Measurements from ENCODE around the gene ACTR3C.

Gene ACTR3C

DNA sequence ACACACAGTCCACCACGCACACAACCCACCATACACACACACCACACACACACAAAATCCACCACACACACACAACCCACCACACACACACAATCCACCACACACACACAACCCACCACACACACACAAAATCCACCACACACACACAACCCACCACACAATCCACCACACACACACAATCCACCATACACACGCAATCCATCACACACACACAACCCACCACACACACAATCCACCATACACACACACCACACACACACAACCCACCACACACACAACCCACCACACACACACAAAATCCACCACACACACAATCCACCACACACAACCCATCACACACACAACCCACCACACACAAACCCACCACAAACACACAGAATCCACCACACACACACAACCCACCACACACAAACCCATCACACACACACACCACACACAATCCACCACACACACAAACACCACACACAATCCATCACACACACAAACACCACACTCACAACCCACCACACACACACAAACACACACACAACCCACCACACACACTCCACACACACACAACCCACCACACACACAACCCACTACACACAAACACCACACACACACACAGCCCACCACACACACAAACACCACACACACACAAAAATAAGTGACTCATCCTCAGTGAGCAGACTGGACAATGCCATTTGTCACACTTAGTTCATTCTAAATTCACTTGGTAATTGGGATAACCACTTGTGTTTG lies 36.4 kb upstream of the ACTR3C start:
- DNase-seq (ENCODE audit: low spot score) = no peak

GRCh38 chr7:150358988-150359621 lies 35.8 kb upstream of the ACTR3C start:
- DNase-seq (ENCODE audit: low spot score) = peak; percentile 13

DNA sequence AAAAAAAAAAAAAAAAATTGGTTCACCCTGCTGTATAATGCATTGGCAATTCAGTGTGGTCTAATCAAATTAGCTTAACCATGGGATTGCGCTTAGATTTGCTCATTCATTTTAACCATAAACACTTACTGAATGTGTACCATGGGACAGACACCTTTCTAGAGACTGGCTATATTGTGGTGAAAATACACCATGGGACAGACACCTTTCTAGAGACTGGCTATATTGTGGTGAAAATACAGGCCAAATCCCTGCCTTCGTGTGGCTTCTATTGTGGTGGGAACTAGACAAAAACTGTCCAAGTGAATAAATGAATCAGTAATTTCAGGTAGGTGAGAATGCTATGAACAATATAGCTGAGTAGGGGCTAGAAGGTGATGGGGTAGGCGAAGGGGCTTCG lies 35.1 kb upstream of the ACTR3C start:
- DNase-seq (ENCODE audit: low spot score) = no peak

GRCh38 chr7:150357771-150358427 lies 34.6 kb upstream of the ACTR3C start:
- no peak for DNase-seq (ENCODE audit: low spot score)

- peak; percentile 83 for DNase-seq (ENCODE audit: low spot score)
Measured at GRCh38 chr7:150357270-150357669, 33.9 kb upstream of the ACTR3C start.

- peak; percentile 56 for DNase-seq (ENCODE audit: low spot score)
Measured at GRCh38 chr7:150356265-150356897, 33.0 kb upstream of the ACTR3C start.

DNA sequence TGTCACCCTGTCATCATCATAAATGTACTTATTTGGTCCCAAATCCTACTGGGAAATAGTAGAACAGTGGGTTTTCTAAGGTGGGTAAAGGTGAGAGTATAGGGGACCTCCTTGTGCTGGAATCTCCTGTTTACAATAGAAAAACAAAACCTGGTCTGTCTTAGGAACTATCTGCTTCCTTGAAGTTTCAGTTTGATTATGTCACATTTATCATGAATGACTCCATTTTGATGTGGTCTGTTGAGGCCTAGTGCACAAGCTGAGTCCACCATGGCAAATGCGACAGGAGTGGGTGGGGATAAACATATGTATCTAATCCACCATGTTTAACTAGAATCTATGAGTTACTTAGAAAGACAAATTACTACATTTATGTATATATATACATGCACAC lies 32.3 kb upstream of the ACTR3C start:
- DNase-seq (ENCODE audit: low spot score) = no peak

DNA sequence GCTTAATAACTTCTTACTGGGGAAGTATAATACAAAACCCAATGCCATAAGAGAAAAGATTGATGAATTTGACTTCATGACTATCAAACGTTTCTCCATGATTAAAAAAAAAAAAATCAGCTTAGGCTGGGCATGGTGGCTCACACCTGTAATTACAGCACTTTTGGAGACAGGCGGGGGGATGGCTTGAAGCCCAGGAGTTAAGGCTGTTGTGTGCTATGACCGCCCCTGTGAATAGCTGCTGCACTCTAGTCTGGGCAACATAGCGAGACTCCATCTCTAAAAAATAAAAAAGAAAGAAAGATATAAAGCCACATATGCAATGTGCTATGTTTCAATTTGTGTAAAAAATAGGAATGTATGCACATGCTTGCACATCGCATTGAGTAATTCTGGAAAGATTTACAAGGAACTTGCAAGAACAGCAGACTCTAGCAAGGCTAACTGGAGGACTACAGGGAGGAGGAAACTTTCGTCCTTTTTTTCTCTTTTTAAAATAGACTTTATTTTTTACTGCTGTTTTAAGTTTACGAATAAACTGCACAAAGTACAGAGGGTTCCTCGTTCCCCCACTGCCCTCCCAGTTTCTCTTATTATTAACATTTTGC lies 28.3 kb upstream of the ACTR3C start:
- no peak for DNase-seq (ENCODE audit: low spot score)

DNA sequence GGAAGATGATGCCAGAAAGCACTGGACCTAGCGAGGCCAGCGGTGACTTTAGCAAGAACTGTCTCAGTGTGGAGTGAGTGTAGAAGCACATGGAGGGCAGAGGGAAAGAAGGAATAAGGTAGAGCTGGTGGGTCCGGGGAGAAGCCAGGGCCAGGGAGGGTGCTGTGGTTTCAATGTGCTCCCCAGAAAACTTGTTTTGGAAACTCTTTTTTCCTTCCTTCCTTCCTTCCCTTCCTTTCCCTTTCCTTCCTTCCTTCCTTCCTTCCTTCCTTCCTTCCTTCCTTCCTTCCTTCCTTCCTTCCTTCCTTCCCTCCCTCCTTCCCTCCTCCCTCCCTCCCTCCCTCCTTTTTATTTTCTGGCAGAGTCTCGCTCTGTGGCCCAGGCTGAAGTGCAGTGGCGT lies 23.6 kb upstream of the ACTR3C start:
- no peak for DNase-seq (ENCODE audit: low spot score)

GRCh38 chr7:150345012-150345411 lies 21.7 kb upstream of the ACTR3C start:
- no peak for DNase-seq (ENCODE audit: low spot score)

- no peak for DNase-seq (ENCODE audit: low spot score)
Measured at GRCh38 chr7:150344299-150344698, 21.0 kb upstream of the ACTR3C start.

- DNase-seq (ENCODE audit: low spot score) = no peak
Measured at GRCh38 chr7:150343225-150343624, 19.9 kb upstream of the ACTR3C start.

- no peak for DNase-seq (ENCODE audit: low spot score)
Measured at GRCh38 chr7:150342121-150342408, 18.7 kb upstream of the ACTR3C start.

DNA sequence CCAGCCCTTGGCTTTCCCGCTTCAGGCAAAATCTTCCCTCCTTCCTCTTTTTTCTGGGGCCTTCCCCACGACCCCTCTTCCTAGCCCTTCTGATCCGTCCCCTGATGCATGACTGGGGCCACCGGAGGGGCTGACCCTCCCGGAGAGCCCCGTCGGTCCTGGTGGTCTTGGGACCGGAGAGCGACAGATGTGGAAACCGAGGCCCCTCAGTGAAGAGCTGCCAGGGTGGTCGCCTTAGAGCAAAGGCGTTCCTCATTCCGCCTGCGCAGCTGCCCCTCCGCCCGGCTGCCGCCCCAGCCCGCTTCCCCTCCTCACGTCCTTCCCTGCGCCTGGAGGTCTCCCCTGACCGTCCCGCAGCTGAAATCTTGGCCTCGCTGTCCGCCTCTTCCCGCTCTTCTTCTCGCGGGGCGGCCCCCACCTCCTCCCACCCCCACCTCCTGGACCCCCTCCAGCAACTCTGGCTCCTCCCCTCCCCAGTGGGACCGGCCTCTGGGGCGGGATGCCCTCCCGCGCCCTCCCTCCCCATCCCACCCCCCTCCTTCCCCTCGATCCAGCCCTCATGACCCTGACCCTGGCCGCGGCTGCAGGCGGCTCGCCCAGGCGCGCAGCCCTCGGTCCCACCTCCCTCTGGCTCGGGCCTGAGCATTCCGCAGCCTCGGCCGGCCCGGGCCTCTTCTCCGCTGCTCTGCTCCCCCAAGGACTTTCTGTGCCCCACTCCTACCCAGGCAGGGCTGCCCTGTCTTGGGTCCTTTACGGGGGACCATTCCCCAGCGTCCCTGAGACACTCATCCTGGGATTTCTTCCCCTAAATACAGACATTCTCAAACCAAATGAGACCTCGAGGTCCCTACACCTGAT lies 18.1 kb upstream of the ACTR3C start, which contains the start of gene RARRES2:
TSS of gene RARRES2 (minus strand) at position 367 of the 858 bp plus-strand sequence. CDS start 1,020 bp downstream, outside the sequence.
- DNase-seq (ENCODE audit: low spot score) = no peak

- DNase-seq (ENCODE audit: low spot score) = no peak
Measured at GRCh38 chr7:150340875-150341262, 17.5 kb upstream of the ACTR3C start.

DNA sequence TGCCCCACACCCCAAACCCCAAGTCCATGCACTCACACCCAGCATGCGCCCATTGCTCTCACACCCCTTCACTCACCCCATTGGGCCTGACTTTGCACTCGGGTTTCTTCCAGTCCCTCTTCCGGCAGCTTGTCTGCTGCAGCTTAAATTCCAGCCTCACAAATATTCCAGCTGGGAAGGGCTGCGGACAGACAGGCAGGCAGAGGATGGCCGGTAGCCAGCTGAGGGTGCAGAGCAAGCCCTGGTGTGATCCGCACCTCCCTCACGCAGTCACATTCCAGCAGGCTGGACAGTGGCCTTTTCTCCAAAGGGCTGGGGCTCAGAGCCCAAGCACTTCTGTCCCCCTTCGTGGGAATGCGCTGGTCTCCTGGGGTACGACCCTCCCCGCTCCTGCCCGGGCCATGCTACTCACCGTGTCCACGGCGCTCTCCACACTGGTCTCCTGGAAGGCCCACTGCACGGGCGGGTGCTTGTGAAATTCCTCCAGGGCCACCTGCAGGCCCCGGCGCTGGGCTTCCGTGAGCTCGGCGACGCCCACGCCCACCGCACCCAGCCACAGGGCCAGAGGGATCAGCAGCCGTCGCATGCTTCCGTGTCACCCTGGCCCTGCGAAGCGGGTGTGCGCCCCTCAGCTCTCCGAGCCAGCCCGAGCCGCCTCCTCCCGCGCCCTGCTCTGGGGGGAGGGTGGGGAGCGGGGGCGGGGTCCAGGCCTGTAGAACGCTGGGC lies 16.8 kb upstream of the ACTR3C start:
- DNase-seq (ENCODE audit: low spot score) = no peak

GRCh38 chr7:150339409-150339809 lies 16.1 kb upstream of the ACTR3C start:
- DNase-seq (ENCODE audit: low spot score) = no peak

DNA sequence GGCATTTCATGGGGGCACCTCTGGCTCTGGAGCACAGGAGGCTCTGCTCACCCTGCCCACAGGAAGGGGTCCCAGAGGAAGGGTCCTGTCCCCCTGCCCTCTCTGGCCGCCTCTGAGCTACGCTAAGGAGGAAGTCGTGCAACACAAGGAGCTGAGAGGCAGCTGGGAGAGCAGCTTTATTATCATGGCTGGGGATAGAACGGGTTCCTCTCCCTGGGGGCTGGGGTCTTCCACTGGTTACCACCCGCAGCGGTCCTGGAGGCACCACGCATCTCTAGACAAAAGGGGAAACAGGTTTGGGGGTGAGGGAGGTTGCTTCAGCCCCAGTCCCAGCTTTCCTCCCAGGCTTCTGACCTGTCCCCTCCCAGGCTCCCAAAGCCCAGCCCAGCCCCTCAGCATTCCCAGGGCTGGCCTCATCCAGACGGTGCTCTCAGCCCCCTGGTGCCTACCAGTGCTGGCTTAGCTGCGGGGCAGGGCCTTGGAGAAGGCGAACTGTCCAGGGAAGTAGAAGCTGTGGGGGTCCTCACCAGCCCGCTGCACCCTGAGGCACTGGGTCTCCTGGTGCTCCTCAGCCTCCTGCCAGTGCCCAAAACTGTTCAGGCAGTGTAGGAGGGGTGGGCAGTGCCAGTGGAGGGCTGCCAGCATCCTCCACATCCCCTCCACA lies 15.0 kb upstream of the ACTR3C start:
- no peak for DNase-seq (ENCODE audit: low spot score)

GRCh38 chr7:150337659-150338081 lies 14.3 kb upstream of the ACTR3C start:
- no peak for DNase-seq (ENCODE audit: low spot score)

- no peak for DNase-seq (ENCODE audit: low spot score)
Measured at GRCh38 chr7:150337179-150337578, 13.8 kb upstream of the ACTR3C start.

Data from CD4-positive, alpha-beta T cell treated with Interleukin-2 at 100 ng/mL for 4 hours (primary cell).